Keratinocyte (primary cell): Measurements from ENCODE around the gene WNT16.

Experiments used
- CTCF ChIP-seq, 3 experiments: IDR thresholded peaks in 1 of 3; conservative IDR thresholded peaks in 1 of 3; optimal IDR thresholded peaks in 1 of 3; 2 replicates in 2 of 3; 3 replicates in 1 of 3; pipeline versions ENCODE3 to v1.5.1; 2011; ENCODE audit warnings: low read length in 3 of 3, mild to moderate bottlenecking in 3 of 3, moderate library complexity in 2 of 3, control low read depth in 1 of 3, inconsistent platforms in 1 of 3; ENCODE audit not compliant: insufficient read depth in 2 of 3; ENCODE audit errors: extremely low read depth in 1 of 3
- EZH2 ChIP-seq: IDR thresholded peaks from one replicate; pipeline ENCODE4 v1.6.1; 2012; ENCODE audit warnings: inconsistent platforms, mild to moderate bottlenecking, low read length, moderate library complexity

DNA sequence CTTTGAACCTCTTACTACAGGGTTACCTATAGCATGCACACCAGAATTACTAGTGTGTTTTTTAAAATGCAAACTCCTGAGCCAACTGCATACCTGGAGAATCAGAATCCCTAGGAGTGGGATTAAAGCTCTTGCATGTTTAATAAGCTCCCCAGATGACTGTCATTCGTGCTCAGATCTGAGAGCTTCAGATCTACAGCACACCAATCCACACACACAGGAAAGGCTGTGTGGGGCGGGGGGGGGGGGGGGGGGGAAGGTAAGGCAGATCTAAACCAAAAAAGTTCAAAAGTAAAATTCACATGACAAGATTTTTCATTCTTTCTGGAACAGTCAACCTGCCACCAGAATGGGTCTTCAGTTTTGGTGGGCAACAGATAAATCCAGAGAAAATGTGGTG is 61.8 kb downstream of the WNT16 start:
- TF ChIP-seq CTCF (optimal IDR thresholded peaks at IDR 0.05 in 1 of 3, IDR thresholded peaks at IDR 0.05 in 1 of 3, conservative IDR thresholded peaks at IDR 0.05 in 1 of 3; ENCODE audit: extremely low read depth in 1 of 3, insufficient read depth in 2 of 3, low read length in 3 of 3) (no peak), EZH2 (no peak)
